ENCODE data around the gene NUMBL. TPM values are rescaled to one million over a fixed set of nuclear protein-coding genes. Genes with fewer than 3 reads are reported as not detected.

The NUMBL gene
- total RNA-seq, 4 donors from 2014 or later: 5.5 to 16.7 (median 14.1) TPM

DNA sequence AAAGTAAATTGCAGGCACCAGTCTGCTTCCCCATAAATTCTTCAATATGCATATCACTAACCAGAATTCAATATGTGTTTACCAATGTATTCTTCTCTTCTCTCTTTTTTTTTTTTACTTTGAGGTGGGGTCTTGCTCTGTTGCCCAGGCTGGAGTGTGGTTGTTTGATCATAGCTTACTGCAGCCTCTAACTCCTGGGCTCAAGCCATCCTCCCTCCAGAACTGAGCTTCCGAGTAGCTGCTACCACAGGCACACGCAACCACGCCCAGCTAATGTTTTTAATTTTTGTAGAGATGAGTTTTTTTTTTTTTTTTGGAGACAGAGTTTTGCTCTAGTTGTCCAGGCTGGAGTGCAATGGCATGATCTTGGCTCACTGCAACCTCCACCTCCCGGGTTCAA lies 72.5 kb downstream of the NUMBL start:
- no peak for DNase-seq
- Histone ChIP-seq H3K4me3 (no peak overlapping the region), H3K27ac (no peak overlapping the region), H3K36me3 (no peaks in the 10 kb centered on the region), H3K4me1 (no peaks in the 10 kb centered on the region), H3K27me3 (no peaks in the 10 kb centered on the region), H3K9me3 (no peaks in the 10 kb centered on the region)
- intact Hi-C loops (cut with DNase I; ENCODE audit: low total_unique reads): no loop called here
- in situ Hi-C loops (cut with MboI; ENCODE audit: low sequenced_read_pairs in 4 of 4): no loop called here
- no peak for ATAC-seq
- no peak for TF ChIP-seq POLR2A (IDR thresholded peaks at IDR 0.05)
- TF ChIP-seq, protein P1, sequence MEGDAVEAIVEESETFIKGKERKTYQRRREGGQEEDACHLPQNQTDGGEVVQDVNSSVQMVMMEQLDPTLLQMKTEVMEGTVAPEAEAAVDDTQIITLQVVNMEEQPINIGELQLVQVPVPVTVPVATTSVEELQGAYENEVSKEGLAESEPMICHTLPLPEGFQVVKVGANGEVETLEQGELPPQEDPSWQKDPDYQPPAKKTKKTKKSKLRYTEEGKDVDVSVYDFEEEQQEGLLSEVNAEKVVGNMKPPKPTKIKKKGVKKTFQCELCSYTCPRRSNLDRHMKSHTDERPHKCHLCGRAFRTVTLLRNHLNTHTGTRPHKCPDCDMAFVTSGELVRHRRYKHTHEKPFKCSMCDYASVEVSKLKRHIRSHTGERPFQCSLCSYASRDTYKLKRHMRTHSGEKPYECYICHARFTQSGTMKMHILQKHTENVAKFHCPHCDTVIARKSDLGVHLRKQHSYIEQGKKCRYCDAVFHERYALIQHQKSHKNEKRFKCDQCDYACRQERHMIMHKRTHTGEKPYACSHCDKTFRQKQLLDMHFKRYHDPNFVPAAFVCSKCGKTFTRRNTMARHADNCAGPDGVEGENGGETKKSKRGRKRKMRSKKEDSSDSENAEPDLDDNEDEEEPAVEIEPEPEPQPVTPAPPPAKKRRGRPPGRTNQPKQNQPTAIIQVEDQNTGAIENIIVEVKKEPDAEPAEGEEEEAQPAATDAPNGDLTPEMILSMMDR (IDR thresholded peaks at IDR 0.05 in 4 of 5, conservative IDR thresholded peaks at IDR 0.05 in 1 of 5): no peak

DNA sequence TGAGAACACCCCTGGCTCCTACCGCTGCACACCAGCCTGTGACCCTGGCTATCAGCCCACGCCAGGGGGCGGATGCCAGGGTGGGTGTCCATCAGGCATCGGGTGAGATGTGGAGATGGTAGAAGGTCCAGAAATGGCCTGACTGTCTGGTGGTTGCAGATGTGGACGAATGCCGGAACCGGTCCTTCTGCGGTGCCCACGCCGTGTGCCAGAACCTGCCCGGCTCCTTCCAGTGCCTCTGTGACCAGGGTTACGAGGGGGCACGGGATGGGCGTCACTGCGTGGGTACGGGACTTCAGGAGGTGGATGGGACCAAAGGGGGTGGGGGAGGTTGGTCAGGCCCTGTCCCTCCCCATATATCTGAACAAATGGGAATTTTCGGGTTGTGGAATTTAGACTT lies 73.5 kb downstream of the NUMBL start:
- no peaks in the 10 kb centered on the region for H3K36me3 ChIP-seq
- ATAC-seq (no peak), DNase-seq (no peak)
- no peaks in the 10 kb centered on the region for H3K4me1 ChIP-seq
- intact Hi-C loops (cut with DNase I; ENCODE audit: low total_unique reads) (no loop called here), in situ Hi-C loops (cut with MboI; ENCODE audit: low sequenced_read_pairs in 4 of 4) (no loop called here)
- H3K27ac ChIP-seq: no peak overlapping the region
- H3K4me3 ChIP-seq: no peak overlapping the region
- TF ChIP-seq, protein P1 (IDR thresholded peaks at IDR 0.05 in 4 of 5, conservative IDR thresholded peaks at IDR 0.05 in 1 of 5): no peak
- TF ChIP-seq POLR2A (IDR thresholded peaks at IDR 0.05): no peak
- no peaks in the 10 kb centered on the region for H3K9me3 ChIP-seq
- H3K27me3 ChIP-seq: no peaks in the 10 kb centered on the region

DNA sequence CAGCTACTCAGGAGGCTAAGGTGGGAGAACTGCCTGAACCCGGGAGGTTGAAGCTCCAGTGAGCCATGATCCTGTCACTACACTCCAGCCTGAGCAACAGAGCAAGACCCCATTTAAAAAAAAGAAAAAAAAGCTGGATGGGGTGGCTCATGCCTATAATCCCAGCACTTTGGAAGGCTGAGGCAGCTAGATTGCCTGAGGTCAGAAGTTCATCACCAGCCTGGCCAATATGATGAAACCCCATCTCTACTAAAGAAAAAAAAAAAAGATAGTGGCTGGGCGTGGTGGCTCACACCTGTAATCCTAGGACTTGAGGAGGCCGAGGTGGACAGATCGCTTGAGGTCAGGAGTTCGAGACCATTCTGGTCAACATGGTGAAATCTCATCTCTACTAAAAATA lies 74.3 kb downstream of the NUMBL start:
- Histone ChIP-seq H3K36me3 (no peaks in the 10 kb centered on the region), H3K27me3 (no peaks in the 10 kb centered on the region), H3K27ac (no peak overlapping the region), H3K4me3 (no peak overlapping the region), H3K9me3 (no peaks in the 10 kb centered on the region), H3K4me1 (no peaks in the 10 kb centered on the region)
- no peak for DNase-seq
- ATAC-seq: no peak
- in situ Hi-C loops (cut with MboI; ENCODE audit: low sequenced_read_pairs in 4 of 4) (no loop called here), intact Hi-C loops (cut with DNase I; ENCODE audit: low total_unique reads) (no loop called here)
- no peak for TF ChIP-seq POLR2A (IDR thresholded peaks at IDR 0.05)
- TF ChIP-seq, protein P1 (IDR thresholded peaks at IDR 0.05 in 4 of 5, conservative IDR thresholded peaks at IDR 0.05 in 1 of 5): no peak

Other genes starting within 250 kb of the NUMBL start
- gene SERTAD3, start 246.3 kb downstream of the NUMBL start, total RNA-seq: 10 to 100 TPM; 12.7 to 24.4 (median 18.1) TPM
- gene BLVRB, start 224.9 kb downstream of the NUMBL start, total RNA-seq: 100 to 1,000 TPM; 254 to 679 (median 280) TPM
- gene SPTBN4, start 223.7 kb downstream of the NUMBL start, total RNA-seq: 1 to 10 TPM in 3 of 4 donors, under 1 TPM in 1; 0.86 to 5.9 (median 2.4) TPM
- 10 to 100 TPM; 11.1 to 24.5 (median 23.6) TPM for gene SHKBP1, start 113.8 kb downstream of the NUMBL start, total RNA-seq
- 10 to 100 TPM; 34.4 to 46.7 (median 40.5) TPM for gene LTBP4, start 89.3 kb downstream of the NUMBL start, total RNA-seq
- gene COQ8B, start 26.2 kb upstream of the NUMBL start, total RNA-seq: 10 to 100 TPM; 14.9 to 30.7 (median 20.2) TPM
- 10 to 100 TPM; 14.9 to 34.5 (median 21.8) TPM for gene ITPKC, start 26.5 kb upstream of the NUMBL start, total RNA-seq
- gene ACTMAP, start 59.8 kb upstream of the NUMBL start, total RNA-seq: 10 to 100 TPM in 1 of 4 donors, 1 to 10 TPM in 3; 4.2 to 14.6 (median 6.2) TPM
- 10 to 100 TPM; 24.3 to 35.2 (median 27.3) TPM for gene SNRPA, start 60.6 kb upstream of the NUMBL start, total RNA-seq
- gene MIA, start 84.9 kb upstream of the NUMBL start, total RNA-seq: not detected
- 10 to 100 TPM; 14.9 to 27.2 (median 19.7) TPM for gene RAB4B, start 87.6 kb upstream of the NUMBL start, total RNA-seq
- 10 to 100 TPM; 42.7 to 56.6 (median 47.9) TPM for gene EGLN2, start 108.5 kb upstream of the NUMBL start, total RNA-seq
- under 1 TPM in 2 of 4 donors, not detected in 2; 0.16 to 0.20 TPM for gene CYP2A6, start 159.8 kb upstream of the NUMBL start, total RNA-seq
- not detected for gene CYP2A7, start 191.6 kb upstream of the NUMBL start, total RNA-seq

Data from gastrocnemius medialis (tissue), 4 donors.